Measurements from ENCODE around the gene ASPSCR1. TPM values are rescaled to one million over a fixed set of nuclear protein-coding genes. Genes with fewer than 3 reads are reported as not detected.
A peak's percentile ranks its signal among the peaks of the same experiment; 100 is the strongest.

The ASPSCR1 gene
- total and polyA plus RNA-seq, 2 of the 4 experiments (the other 2 are of a cell fraction), result 7.2 to 17.2 TPM

GRCh38 chr17:82021107-82021899, 43.9 kb downstream of the ASPSCR1 start:
- ATAC-seq (ENCODE audit: low read depth) (peak; percentile 3), DNase-seq (peak; percentile 75)
- Histone ChIP-seq H3K4me1 (ENCODE audit: control insufficient read depth, insufficient read depth, low read length) (peaks cover 13% of the 10 kb centered on the region), H2BK20ac (ENCODE audit: low read depth, low read length) (no peak overlapping the region), H3K56ac (ENCODE audit: extremely low read depth, insufficient read depth, low read length) (no peak overlapping the region), H3K27me3 (ENCODE audit: control insufficient read depth, insufficient read depth, low read length) (no peaks in the 10 kb centered on the region), H3K9ac (ENCODE audit: low read depth, low read length) (peak overlapping the region; percentile 71), H4K5ac (ENCODE audit: low read depth, low read length) (no peak overlapping the region), H3K9me1 (ENCODE audit: insufficient read depth, low read length) (no peaks in the 10 kb centered on the region), H3K14ac (replicated peaks; ENCODE audit: low read depth, low read length) (no peak overlapping the region), H4K20me1 (ENCODE audit: insufficient read depth, low read length) (peaks cover 24% of the 10 kb centered on the region), H2BK5ac (ENCODE audit: low read depth, low read length, poor library complexity, severe bottlenecking) (no peak overlapping the region), H3K4me2 (ENCODE audit: low read depth, low read length) (peak overlapping the region; percentile 99), H3K4ac (ENCODE audit: low read depth, low read length) (no peak overlapping the region; the same call in 1 of the 2 replicates), H4K8ac (ENCODE audit: low read depth in 2 of 2, low read length in 2 of 2) (no peak overlapping the region), H3K4me3 (ENCODE audit: insufficient read depth, low read depth, low read length) (peak overlapping the region; percentile 92; the same call in 1 of the 2 replicates), H3K27ac (ENCODE audit: insufficient read depth, low read length) (no peak overlapping the region; the same call in 1 of the 2 replicates), H2BK120ac (ENCODE audit: low read depth, low read length) (no peak overlapping the region), H3K23ac (ENCODE audit: low read depth, low read length) (no peak overlapping the region), H3K36me3 (ENCODE audit: control insufficient read depth, insufficient read depth, low read length) (peaks cover 6% of the 10 kb centered on the region; the same call in 1 of the 2 replicates), H3K18ac (ENCODE audit: low read depth, low read length) (no peak overlapping the region), H4K91ac (ENCODE audit: insufficient read depth, low read depth, low read length) (no peak overlapping the region), H3K9me3 (ENCODE audit: control insufficient read depth, insufficient read depth, low read length) (no peaks in the 10 kb centered on the region), H3K79me1 (ENCODE audit: low read depth in 1 of 2, low read length in 2 of 2) (peaks cover 12 to 46% of the 10 kb centered on the region in 2 experiments), H2AK9ac (replicated peaks; ENCODE audit: low read depth, low read length, poor library complexity) (peak overlapping the region; percentile 97), H2AK5ac (ENCODE audit: low read depth, low read length) (peak overlapping the region; percentile 70; the same call in 1 of the 2 replicates), H2AFZ (replicated peaks; ENCODE audit: low read length, poor library complexity) (peak overlapping the region; percentile 77), H2BK15ac (ENCODE audit: low read depth, low read length) (no peak overlapping the region)
- no TSS peak for BruUV-seq (replicated peaks)
- POLR2A ChIA-PET (ENCODE audit: unreplicated experiment), result interaction anchor here (0.6 kb wide), 1 partner anchor 82 kb away, joined by 11 read pairs; no protein-coding TSS in a partner anchor
- TF ChIP-seq SMC3 (IDR thresholded peaks at IDR 0.05; ENCODE audit: low read depth, low read length), result peak; percentile 94
- peak; percentile 89 for TF ChIP-seq CTCF (conservative IDR thresholded peaks at IDR 0.05; ENCODE audit: low read depth, low read length)
- peak; percentile 50; the same call in 1 of the 2 replicates for TF ChIP-seq POLR2A (IDR thresholded peaks at IDR 0.05; ENCODE audit: low read depth, low read length)
- peak; percentile 94 for TF ChIP-seq RAD21 (IDR thresholded peaks at IDR 0.05; ENCODE audit: low read length)
- TF ChIP-seq BHLHE40 (IDR thresholded peaks at IDR 0.05; ENCODE audit: low read depth, low read length), result no peak
- in situ Hi-C loops (cut with MboI; ENCODE audit: low sequenced_read_pairs), result no loop called here
- dilution Hi-C loops (cut with HindIII; ENCODE audit: low sequenced_read_pairs, unreplicated experiment), result no loop called here
- intact Hi-C loops (cut with micrococcal nuclease), result loop anchor here (1.0 kb wide), 1 partner anchor 62 kb away; no protein-coding TSS in a partner anchor
- CTCF ChIA-PET, result interaction anchor here (1.6 to 3.6 kb wide), 3 partner anchors 16 to 62 kb away, joined by 3 to 17 read pairs (median 5); partner anchors contain the start of genes DCXR and NOTUM
- 65% methylated on average over 7 of the region's 25 CpGs; no CpG with 5 or more reads in 1 of the 2 experiments for WGBS, 2 experiments (ENCODE audit: extremely low coverage in 2 of 2, insufficient read length in 1 of 2)
